Measurements from ENCODE around the gene GNAQ.
"Not testable (repeated sequence)": the region's sequence is repeated elsewhere in the genome, so short reads cannot be mapped to it uniquely, and the experiment has no call there.

DNA sequence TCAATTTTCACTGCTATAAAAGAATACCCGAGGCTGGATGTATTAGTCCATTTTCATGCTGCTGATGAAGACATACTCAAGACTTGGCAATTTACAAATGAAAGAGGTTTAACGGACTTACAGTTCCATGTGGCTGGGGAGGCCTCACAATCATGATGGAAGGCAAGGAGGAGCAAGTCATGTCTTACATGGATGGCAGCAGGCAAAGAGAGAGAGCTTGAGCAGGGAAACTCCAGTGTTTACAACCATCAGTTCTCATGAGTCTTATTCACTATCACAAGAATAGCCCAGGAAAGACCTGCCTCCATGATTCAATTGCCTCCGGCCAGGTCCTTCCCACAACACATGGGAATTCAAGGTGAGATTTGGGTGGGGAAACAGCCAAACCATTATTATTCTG is 170.7 kb downstream of the GNAQ start:
- not testable (repeated sequence) for TF ChIP-seq EZH2phosphoT487 (IDR thresholded peaks at IDR 0.05; ENCODE audit: borderline replicate concordance, low read depth); TEAD4 (IDR thresholded peaks at IDR 0.05; ENCODE audit: borderline replicate concordance, insufficient read depth); FOSL2 (IDR thresholded peaks at IDR 0.05; ENCODE audit: borderline replicate concordance, low read depth); RFX5 (IDR thresholded peaks at IDR 0.05; ENCODE audit: low read length)
- TF ChIP-seq, protein P1, sequence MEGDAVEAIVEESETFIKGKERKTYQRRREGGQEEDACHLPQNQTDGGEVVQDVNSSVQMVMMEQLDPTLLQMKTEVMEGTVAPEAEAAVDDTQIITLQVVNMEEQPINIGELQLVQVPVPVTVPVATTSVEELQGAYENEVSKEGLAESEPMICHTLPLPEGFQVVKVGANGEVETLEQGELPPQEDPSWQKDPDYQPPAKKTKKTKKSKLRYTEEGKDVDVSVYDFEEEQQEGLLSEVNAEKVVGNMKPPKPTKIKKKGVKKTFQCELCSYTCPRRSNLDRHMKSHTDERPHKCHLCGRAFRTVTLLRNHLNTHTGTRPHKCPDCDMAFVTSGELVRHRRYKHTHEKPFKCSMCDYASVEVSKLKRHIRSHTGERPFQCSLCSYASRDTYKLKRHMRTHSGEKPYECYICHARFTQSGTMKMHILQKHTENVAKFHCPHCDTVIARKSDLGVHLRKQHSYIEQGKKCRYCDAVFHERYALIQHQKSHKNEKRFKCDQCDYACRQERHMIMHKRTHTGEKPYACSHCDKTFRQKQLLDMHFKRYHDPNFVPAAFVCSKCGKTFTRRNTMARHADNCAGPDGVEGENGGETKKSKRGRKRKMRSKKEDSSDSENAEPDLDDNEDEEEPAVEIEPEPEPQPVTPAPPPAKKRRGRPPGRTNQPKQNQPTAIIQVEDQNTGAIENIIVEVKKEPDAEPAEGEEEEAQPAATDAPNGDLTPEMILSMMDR (IDR thresholded peaks at IDR 0.05) = not testable (repeated sequence)
- TF ChIP-seq, protein P2, sequence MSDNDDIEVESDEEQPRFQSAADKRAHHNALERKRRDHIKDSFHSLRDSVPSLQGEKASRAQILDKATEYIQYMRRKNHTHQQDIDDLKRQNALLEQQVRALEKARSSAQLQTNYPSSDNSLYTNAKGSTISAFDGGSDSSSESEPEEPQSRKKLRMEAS (IDR thresholded peaks at IDR 0.05; ENCODE audit: low read depth) = not testable (repeated sequence)

Data from SK-N-SH (cell line).